GM10847 (cell line): ENCODE results near the gene DIP2A.

ENCODE experiments used
- POLR2A ChIP-seq: IDR thresholded peaks from 2 replicates; pipeline ENCODE4 v1.6.1; 2011; ENCODE audit not compliant: insufficient read length; ENCODE audit errors: extremely low read depth

Gene DIP2A

GRCh38 chr21:46434322-46434958, 24.3 kb upstream of the DIP2A start:
- no peak for TF ChIP-seq POLR2A

- no peak for TF ChIP-seq POLR2A
Observed at GRCh38 chr21:46435786-46436227, 22.9 kb upstream of the DIP2A start.

- TF ChIP-seq POLR2A: no peak
Observed at GRCh38 chr21:46436621-46437020, 22.1 kb upstream of the DIP2A start.

- no peak for TF ChIP-seq POLR2A
Observed at GRCh38 chr21:46437096-46437498, 21.6 kb upstream of the DIP2A start.

- no peak for TF ChIP-seq POLR2A
Observed at GRCh38 chr21:46437511-46437910, 21.2 kb upstream of the DIP2A start.

GRCh38 chr21:46438241-46438640, 20.4 kb upstream of the DIP2A start:
- TF ChIP-seq POLR2A: no peak

- no peak for TF ChIP-seq POLR2A
Observed at GRCh38 chr21:46439906-46440305, 18.8 kb upstream of the DIP2A start.

- TF ChIP-seq POLR2A: no peak
Observed at GRCh38 chr21:46441331-46441730, 17.4 kb upstream of the DIP2A start.

- TF ChIP-seq POLR2A: no peak
Observed at GRCh38 chr21:46441961-46442498, 16.7 kb upstream of the DIP2A start.

- no peak for TF ChIP-seq POLR2A
Observed at GRCh38 chr21:46442938-46443337, 15.8 kb upstream of the DIP2A start.

- no peak for TF ChIP-seq POLR2A
Observed at GRCh38 chr21:46443910-46444309, 14.8 kb upstream of the DIP2A start.

GRCh38 chr21:46448108-46448507, 10.6 kb upstream of the DIP2A start:
- no peak for TF ChIP-seq POLR2A

- no peak for TF ChIP-seq POLR2A
Observed at GRCh38 chr21:46452710-46453109, 6.0 kb upstream of the DIP2A start.

GRCh38 chr21:46454142-46454541, 4.5 kb upstream of the DIP2A start:
- TF ChIP-seq POLR2A: no peak

- TF ChIP-seq POLR2A: no peak
Observed at GRCh38 chr21:46454634-46455390, 3.9 kb upstream of the DIP2A start.
